EH (cell line): ENCODE results near the gene NEUROD6.

Experiments used
- DNase-seq: peaks from one replicate; pipeline ENCODE4 v3.0.0-alpha.2; 2015; ENCODE audit warnings: low read depth

The NEUROD6 gene

DNA sequence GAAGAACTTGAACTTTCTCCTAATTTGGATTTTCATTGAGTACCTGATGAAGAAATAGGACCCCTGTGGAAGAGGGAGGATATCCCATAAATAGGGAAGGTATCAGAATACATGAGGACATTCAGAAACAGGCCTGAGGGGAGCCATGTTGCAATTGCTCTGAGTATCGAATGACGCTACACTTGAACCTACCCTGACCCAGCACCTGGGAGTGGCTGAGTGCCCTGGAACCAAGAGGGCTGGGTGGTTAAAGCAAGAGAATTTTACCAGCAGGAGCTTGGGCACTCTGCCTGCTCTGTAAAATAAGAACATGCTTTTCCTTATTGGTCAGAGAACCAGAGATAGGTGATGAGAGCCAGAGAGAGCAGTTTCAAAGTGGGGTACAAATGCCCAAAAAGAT is 7.2 kb downstream of the NEUROD6 start:
- no peak for DNase-seq

DNA sequence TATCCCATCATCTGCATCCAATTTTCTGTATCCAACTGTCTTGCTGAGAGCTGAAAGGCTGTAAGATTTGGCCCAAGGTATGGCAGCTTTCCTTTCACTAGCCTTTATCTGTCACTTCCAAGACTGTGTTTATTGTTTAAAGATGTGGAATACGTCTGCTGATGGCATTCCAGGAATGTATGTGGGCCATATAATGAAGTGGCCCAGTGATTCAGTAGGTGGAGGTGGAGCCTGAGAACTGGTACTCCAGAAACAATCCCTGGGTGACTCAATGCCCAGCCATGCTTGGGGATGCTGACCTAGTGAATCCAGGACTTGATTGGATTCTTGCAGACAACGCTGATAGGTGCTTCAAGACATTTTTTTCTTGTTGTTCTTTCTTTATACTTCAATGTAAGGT is 13.5 kb downstream of the NEUROD6 start:
- peak; percentile 45 for DNase-seq

DNA sequence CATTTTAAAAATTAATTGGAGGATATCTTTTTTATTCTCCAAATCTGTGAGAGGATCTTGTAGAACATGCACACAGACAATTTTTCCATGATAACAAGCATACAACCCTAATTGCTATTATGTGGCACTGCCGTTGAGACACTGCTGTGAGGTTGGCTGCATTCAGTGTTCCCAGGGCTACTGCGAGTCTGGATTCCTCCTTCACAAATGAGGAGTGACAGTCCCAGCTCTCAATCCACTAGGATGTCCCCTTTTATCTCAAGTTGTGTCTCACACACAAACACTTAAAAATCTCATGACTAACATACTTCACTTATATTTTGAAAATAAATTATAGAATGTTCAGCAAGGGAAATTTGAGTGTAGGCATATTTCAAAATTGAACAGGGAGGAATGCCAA is 14.1 kb downstream of the NEUROD6 start:
- no peak for DNase-seq

DNA sequence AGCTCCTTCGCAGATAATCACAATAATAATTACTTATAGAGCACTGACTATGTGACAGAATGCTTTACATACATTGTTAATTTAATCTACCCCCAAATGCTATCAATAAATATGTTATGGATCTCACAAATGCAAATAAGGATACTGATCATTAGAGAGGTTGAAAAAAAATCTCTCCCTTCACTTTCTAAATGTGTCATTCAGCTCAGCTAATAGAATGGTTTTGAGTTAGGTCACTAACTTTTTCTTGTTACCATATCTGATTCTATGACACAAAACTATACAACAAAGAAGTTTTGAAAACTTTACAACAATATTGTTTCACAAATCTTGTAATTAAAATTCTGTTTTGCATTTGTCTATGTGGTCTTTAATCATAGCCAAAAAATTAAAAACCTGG is 17.4 kb downstream of the NEUROD6 start:
- DNase-seq, result no peak

DNA sequence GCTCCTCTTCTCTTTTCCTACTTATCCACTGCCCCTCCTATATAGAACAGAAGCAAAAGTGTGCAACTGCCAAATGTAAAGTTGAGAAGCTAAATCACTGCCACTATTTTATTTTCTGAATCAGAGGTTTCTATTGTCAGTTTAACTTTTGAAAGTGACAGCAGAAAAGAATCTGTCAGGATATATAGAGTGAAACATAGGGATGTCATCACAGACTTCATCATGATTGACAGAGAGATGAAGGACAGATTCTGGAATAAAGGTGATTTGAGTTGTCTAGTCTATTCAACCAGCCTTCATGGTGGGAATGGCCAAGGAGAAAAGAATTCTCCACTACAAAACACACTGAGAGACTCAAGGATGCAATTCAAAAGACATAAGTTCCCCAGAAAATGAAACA is 19.9 kb downstream of the NEUROD6 start:
- DNase-seq, result no peak

DNA sequence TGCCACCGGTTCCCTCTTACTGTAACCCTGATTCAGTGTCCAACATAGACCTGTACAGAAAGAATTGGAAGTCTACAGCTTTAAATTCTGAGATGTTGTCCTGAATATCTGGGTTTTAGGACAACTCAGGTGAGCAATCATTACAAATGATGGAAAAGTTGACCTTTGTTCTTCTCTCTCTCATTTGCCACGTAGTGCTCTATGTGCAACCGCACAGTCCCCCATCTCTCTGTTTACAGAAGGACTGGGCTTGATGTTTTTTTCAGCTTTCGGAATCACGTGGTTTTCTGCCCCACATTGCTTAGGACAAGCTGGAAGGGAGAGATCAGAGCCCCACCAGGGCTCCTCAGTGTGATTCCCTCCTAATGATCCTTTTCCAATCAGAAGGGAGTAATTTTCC is 22.2 kb downstream of the NEUROD6 start:
- DNase-seq, result no peak

DNA sequence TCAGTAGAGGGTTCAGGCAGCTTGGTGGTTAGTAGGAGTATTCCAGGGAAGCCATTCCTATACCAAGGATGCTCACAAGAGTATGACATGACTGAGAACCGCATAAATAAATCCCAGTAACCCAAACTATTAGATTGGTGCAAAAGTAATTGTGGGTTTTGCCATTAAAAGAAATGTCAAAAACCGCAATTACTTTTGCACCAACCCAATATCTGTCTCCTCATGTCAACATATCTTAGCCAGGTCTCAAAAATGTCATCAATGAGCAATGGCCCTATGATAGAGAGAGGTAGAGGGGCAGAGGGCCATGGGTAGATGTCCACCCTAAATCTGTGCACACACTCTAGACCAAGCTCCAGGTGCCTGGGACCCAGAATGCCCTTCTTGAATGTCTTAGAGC is 23.6 kb downstream of the NEUROD6 start:
- no peak for DNase-seq

DNA sequence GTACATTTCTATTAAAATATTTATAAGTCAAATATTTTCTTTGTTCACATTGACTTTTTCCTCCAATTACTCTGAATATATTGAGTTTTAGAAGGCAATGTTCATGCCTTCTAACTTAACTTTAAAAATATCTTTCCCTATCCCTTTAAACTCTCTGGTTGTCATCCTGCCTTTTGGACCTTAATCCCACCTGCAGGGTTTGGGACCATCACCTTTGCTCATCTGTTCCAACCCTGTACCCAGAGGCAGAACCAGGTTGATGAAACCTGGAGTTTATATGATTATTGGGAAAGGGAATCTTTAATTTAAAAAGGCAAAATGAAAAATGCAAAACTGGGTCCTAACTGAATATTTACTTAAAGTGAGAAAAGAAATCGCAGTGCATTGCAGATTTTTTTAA is 24.8 kb downstream of the NEUROD6 start:
- DNase-seq, result no peak

DNA sequence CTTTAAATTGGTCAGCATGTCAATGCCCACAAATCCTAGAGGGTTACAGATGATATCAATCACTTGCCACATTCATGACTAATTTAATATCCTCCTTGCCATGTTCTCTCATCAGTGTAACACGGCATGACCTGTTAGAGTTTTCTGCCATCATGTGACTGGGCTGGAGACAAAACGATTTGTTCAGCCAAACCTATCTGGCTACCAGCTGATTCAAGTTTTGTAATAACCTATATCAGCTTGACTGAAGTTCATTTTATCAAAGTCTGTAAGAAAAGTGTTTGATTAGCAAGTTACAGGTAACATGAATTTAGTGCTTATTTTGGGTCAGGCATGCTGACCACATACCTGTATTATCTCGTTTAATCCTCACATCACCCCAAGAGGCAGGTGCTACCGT is 25.7 kb downstream of the NEUROD6 start:
- DNase-seq, result no peak

DNA sequence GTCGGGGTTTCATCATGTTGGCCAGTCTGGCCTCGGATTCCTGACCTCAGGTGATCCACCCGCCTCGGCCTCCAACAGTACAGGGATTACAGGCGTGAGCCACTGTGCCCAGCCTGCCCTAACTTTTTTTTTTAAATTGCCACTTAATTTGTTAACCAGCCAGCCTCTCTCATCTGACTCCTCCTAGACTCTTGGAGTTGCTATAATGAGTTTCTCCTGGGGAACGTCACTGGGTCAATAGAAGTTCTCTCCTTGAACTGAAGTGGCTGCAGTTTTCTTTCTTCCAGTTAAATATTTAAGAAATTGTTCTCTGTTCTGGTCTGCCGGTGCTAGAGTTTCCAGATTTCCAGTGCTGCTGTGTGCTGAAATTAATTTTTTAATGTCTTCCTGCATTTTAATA is 27.6 kb downstream of the NEUROD6 start:
- no peak for DNase-seq

DNA sequence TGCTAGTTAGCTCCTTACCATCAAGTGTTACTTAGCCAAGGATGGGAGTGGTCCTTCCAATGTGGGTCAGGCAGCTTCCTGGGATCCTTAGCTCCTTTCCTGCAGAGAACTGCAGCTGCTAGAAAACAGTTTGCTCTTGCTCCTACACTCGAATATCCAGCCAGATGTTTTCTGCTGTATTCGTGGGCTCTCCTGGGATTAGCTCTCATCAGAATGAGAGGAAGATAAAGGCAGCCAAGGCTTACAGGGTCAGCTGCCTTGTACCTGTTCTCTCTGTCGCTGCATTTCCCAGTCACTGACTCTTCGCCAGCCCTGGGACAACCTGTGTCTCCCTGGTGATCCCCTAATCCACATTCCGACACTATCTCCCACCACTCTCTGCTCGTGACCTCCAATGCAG is 29.0 kb downstream of the NEUROD6 start:
- DNase-seq, result no peak

DNA sequence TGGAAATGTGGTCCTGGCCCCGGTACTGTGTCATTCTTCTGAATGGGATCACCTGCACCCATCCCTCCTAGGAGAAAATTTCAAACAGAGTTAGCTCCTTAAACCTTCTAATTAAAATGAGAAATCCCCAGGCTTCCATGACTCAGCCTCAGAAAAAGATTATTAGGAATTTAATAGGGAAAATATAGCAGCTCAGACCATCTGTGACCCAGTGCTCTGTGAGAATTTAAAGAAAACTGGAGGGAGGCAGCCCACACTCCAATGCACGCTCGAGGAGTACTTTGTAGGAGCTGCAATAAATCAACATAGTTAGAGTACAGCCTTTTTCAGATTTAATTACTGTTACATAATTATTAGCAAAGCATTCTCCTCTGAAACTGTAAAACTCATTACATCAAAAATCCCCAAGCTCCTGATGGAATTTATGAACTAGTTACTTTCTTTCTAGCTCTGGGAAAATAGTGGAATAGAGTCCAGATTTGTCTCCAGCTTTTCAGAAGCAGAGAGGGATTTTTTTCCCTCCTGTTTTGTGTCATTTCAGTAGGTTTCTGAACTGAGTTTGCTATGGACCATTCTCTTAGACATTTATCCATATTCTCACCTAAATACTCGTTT is 30.1 kb downstream of the NEUROD6 start:
- DNase-seq, result no peak

DNA sequence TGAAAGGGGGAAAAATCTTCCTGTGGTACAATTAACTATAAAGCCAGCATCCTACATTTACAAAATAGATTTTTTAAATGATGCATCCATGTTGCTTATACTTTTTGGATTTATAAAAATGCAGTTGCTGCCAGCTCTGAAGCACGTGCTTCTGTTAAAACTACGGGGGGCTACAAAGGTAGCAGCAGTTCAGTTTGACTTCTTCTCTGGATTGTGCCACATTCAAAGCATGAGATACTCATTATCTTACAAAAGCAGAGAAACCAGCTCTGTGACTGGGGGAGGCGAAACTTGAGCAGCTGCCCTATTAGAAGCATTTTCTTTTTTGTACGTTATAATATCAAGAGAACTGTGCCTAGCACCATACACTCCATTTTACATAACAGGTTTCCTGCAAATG is 31.1 kb downstream of the NEUROD6 start:
- DNase-seq, result no peak

DNA sequence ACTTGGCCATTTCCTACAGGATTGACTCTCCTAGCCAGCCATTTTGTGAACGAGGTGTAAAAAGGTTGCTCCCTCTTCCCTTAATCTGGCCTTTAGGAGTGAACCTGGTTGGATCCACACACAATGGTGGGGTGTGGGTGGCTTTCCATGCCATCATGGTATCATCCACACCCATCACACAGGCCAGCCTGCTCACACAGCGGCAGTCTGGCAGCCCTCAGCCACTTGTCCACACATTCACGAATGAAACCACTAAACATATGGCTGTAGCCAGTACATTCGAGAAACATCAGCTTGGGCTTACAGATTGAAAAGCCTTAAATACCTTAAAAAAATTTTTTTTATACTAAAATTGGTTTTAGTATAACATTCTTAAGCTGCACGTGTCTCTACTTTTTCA is 31.9 kb downstream of the NEUROD6 start:
- no peak for DNase-seq

DNA sequence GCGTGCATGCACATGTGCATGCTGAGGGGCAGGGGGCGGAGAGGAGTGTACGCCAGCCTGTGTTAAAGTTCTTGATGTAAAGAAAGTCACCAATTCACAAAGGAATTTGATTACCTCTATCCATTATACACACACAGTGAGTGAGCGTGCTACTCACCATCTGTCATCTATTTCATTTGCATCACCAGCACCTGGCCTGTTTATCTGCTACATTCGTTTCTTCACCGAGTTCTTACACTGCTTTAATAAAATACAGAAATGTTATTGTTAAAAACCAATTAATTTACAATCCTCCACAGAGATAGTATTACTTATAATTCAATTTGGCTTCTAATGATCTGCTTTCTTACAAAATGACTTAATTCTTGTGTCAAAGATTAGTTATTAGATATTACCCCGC is 32.6 kb downstream of the NEUROD6 start:
- no peak for DNase-seq

DNA sequence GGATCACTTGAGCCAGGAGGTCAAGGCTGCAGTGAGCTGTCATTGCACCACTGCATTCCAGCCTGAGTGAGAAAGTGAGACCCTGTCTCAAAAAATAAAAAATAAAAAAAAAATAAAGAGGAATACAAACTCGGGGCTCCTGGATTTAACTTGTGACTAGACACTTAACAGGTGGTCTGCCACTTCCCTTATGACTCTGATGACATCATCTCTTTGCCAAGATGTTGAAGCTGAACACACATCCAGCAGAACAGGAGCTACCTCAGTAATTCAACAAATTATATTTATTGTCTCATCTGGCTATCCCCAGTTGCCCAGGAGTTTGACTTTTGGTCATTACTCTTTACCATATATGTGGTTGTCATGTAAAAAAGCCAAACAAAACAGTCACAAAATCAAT is 35.3 kb downstream of the NEUROD6 start:
- DNase-seq, result no peak

DNA sequence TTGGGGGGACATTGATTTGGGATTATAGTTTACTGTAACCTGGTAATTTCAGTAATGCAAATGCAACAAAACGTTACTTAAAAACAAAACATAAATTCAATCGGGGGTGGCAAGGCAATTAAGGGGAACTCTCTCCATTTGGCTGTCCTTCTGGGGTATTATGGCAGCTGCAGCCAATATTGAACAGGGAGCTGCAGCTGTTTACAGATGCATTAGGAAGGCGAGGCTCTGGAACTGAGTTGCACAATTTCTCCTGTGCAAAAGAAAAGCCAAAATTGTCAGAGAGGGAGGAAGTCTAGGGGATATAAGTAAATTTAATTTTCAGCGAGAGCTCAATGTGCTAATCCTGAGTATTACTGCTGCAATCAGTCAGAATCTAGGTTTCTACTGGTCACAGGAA is 36.1 kb downstream of the NEUROD6 start:
- no peak for DNase-seq

DNA sequence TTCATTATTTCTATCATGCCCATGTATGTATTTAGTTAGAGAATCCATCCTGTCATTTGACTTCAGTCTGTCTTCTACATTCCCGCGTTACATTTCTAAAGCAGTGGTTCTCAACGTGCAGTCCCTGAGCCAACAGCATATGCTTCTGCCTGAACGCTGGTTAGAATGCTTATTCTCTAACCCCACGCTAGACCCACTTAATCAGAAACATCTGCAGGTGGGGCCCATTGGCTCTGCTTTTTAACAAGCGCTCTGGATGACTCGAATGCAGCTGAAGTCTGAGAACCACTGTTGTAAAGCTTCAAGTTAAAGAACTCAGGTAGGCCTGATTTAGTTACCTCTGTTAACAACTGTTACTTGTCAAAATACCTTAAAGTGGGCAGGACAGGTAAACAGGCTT is 38.2 kb downstream of the NEUROD6 start:
- DNase-seq, result no peak

DNA sequence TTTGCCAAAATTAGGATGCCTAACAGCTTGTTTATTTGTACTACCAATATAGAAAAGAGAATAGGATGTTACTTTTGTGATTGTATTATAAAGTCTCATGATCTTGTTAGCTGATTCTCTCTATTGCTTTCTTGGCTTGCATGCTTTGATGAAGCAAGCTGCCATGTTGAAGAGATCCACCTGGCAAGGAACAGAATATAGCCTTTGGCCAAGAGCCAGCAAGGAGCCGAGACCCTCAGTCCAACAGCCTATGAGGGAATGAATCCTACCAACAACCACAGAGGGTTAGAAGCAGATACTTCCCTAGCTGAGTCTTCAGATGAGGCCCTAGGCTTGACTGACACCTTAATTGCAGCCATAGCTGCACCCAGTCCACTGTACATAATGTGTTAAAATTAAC is 41.2 kb downstream of the NEUROD6 start:
- DNase-seq, result no peak

DNA sequence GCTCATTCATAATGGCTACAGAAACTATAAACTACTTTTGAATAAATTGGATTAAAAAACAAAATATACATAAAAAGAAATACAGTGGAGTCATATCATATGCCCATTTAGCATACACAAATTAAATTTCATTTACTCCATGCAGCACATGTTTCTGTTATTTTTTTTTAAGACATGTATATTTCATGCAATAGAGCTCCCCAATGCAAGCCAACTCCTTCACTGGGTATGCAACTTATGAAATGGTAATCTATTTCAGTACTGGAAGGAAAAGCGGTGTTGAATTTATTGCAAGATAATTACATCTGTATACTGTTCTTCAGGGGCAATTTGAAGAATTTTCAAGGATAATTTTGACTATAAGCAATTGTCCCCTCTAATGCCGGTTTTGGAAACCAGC is 49.9 kb downstream of the NEUROD6 start:
- no peak for DNase-seq
